CD14-positive monocyte (primary cell): ENCODE measurements around the gene POLR3A. TPM values are rescaled to one million over a fixed set of nuclear protein-coding genes. Genes with fewer than 3 reads are reported as not detected.

ENCODE experiments used
- DNase-seq, 3 donors: peaks; one replicate each; pipeline ENCODE4 v3.0.0-alpha.2; 2011 to 2022
- H2AFZ ChIP-seq: 2 replicates; pipeline ENCODE4 v1.6.0; 2012; ENCODE audit warnings: mild to moderate bottlenecking, low read depth, low read length, inconsistent platforms; ENCODE audit not compliant: insufficient read depth, poor library complexity, severe bottlenecking
- H3K27ac ChIP-seq, 2 donors: 1 replicate in 1 of 2; 2 replicates in 1 of 2; pipeline ENCODE4 v1.5.1; 2012 to 2013; ENCODE audit warnings: low read length in 2 of 2, control low read depth in 1 of 2, inconsistent platforms in 1 of 2, low read depth in 1 of 2, mild to moderate bottlenecking in 1 of 2
- H3K27me3 ChIP-seq, 2 donors: one replicate each; pipeline versions ENCODE4 v1.6.0 to v1.6.1; 2011 to 2013; ENCODE audit warnings: low read length in 2 of 2; ENCODE audit not compliant: control insufficient read depth in 2 of 2, insufficient read depth in 2 of 2
- H3K36me3 ChIP-seq, 2 donors: replicated peaks in 1 of 2; 1 replicate in 1 of 2; 2 replicates in 1 of 2; pipeline versions ENCODE4 v1.5.1 to v1.6.1; 2012 to 2013; ENCODE audit warnings: low read length in 2 of 2, control low read depth in 1 of 2, inconsistent platforms in 1 of 2, mild to moderate bottlenecking in 1 of 2; ENCODE audit not compliant: insufficient read depth in 2 of 2, control insufficient read depth in 1 of 2
- H3K4me1 ChIP-seq, 2 donors: 1 replicate in 1 of 2; 2 replicates in 1 of 2; pipeline versions ENCODE4 v1.5.1 to v1.6.1; 2012 to 2013; ENCODE audit warnings: low read length in 2 of 2, control low read depth in 1 of 2, inconsistent platforms in 1 of 2, mild to moderate bottlenecking in 1 of 2, moderate library complexity in 1 of 2; ENCODE audit not compliant: insufficient read depth in 2 of 2, control insufficient read depth in 1 of 2
- H3K4me2 ChIP-seq: replicated peaks from 2 replicates; pipeline ENCODE3; 2012; ENCODE audit warnings: low read length, moderate library complexity, mild to moderate bottlenecking; ENCODE audit not compliant: poor library complexity, severe bottlenecking; ENCODE audit errors: extremely low read depth
- H3K4me3 ChIP-seq, 3 experiments: fragments of 200-600 bp in 1 of 3; sonication (generic) in 1 of 3; replicated peaks in 1 of 3; 1 replicate in 2 of 3; 2 replicates in 1 of 3; pipeline ENCODE4 v1.5.1; 2011 to 2013; ENCODE audit warnings: low read length in 3 of 3, mild to moderate bottlenecking in 3 of 3, control low read depth in 2 of 3, low read depth in 2 of 3, inconsistent platforms in 1 of 3, moderate library complexity in 1 of 3
- H3K79me2 ChIP-seq: 2 replicates; pipeline ENCODE4 v1.6.0; 2012; ENCODE audit warnings: mild to moderate bottlenecking, control low read depth, inconsistent platforms, low read length, moderate library complexity; ENCODE audit not compliant: insufficient read depth
- H3K9ac ChIP-seq: 2 replicates; pipeline ENCODE4 v1.6.0; 2017; ENCODE audit warnings: low read length, mild to moderate bottlenecking; ENCODE audit not compliant: insufficient read depth, poor library complexity, severe bottlenecking
- H3K9me3 ChIP-seq, 2 donors: replicated peaks in 1 of 2; 1 replicate in 1 of 2; 2 replicates in 1 of 2; pipeline versions ENCODE4 v1.5.1 to v1.6.1; 2012 to 2013; ENCODE audit warnings: low read length in 2 of 2, control low read depth in 1 of 2; ENCODE audit not compliant: control insufficient read depth in 1 of 2, insufficient read depth in 1 of 2
- H4K20me1 ChIP-seq: 2 replicates; pipeline ENCODE4 v1.6.0; 2012; ENCODE audit warnings: mild to moderate bottlenecking, low read length, control low read depth, moderate library complexity; ENCODE audit not compliant: insufficient read depth
- H3K27ac Mint-ChIP-seq, 7 donors: one replicate each; pipeline ENCODE4 v1.8.0; 2020; ENCODE audit warnings: mild to moderate bottlenecking in 7 of 7, mixed read lengths in 7 of 7, moderate library complexity in 6 of 7, inconsistent platforms in 2 of 7
- H3K27me3 Mint-ChIP-seq, 3 donors: one replicate each; pipeline ENCODE4 v1.8.0; 2021 to 2022; ENCODE audit warnings: low read depth in 3 of 3, mild to moderate bottlenecking in 3 of 3, mixed read lengths in 3 of 3, moderate library complexity in 3 of 3, inconsistent platforms in 1 of 3
- H3K36me3 Mint-ChIP-seq, 2 donors: one replicate each; pipeline ENCODE4 v1.8.0; 2020; ENCODE audit warnings: mixed read lengths in 2 of 2, inconsistent platforms in 1 of 2, mild to moderate bottlenecking in 1 of 2
- H3K4me1 Mint-ChIP-seq: one replicate; pipeline ENCODE4 v1.8.0; 2020; ENCODE audit warnings: mild to moderate bottlenecking, mixed read lengths
- H3K4me3 Mint-ChIP-seq, 2 donors: one replicate each; pipeline ENCODE4 v1.8.0; 2020; ENCODE audit warnings: mild to moderate bottlenecking in 2 of 2, mixed read lengths in 2 of 2, moderate library complexity in 1 of 2
- H3K9me3 Mint-ChIP-seq, 7 donors: one replicate each; pipeline ENCODE4 v1.8.0; 2020 to 2022; ENCODE audit warnings: mixed read lengths in 7 of 7, mild to moderate bottlenecking in 6 of 7, moderate library complexity in 6 of 7, inconsistent platforms in 2 of 7
- CTCF ChIP-seq: fragments of 200-600 bp; IDR thresholded peaks from one replicate; pipeline ENCODE4 v1.8.0; 2022; ENCODE audit warnings: antibody characterized with exemption, mild to moderate bottlenecking
- WGBS: methylation state at CpG from one replicate; pipeline ENCODE4 v1.1.5; 2013; ENCODE audit warnings: missing lambda C conversion rate; ENCODE audit not compliant: insufficient coverage; 5-methylcytosine and 5-hydroxymethylcytosine counted together
- intact Hi-C, 2 donors: fragments of 100-400 bp; cut with micrococcal nuclease; formaldehyde crosslinking; loops; one replicate each; pipeline versions ENCODE4 v1.15.0 to v1.15.1; 2023
- polyA plus RNA-seq, 3 donors: library from polyadenylated mRNA; depleted of rRNA in 1 of 3; unstranded in 2 of 3; stranded (reverse) in 1 of 3; fragments of 300-500 nt in 2 of 3; fragments of >200 nt in 1 of 3; fragmentation: Illumina TruSeq in 2 of 3; gene quantifications; 1 replicate in 2 of 3; 2 replicates in 1 of 3; pipeline ENCODE4 v1.2.3, GENCODE V29; 2012 to 2021

The POLR3A gene
- polyA plus RNA-seq, 3 donors, result 2.7 to 5.2 (median 4.7) TPM

- 83% methylated on average over 2 of the region's 3 CpGs for WGBS
These were observed 89.7 kb downstream of the POLR3A start for GRCh38 chr10:77939561-77940001.

GRCh38 chr10:77936697-77937567 is 92.4 kb downstream of the POLR3A start:
- no peak for DNase-seq
- no peaks in the 10 kb centered on the region for H3K9me3 ChIP-seq
- Mint-ChIP-seq H3K27me3 (peaks cover 1 to 3% (median 2%) of the 10 kb centered on the region in 3 donors), H3K27ac (no peak overlapping the region), H3K36me3 (no peaks in the 10 kb centered on the region), H3K4me1 (no peaks in the 10 kb centered on the region), H3K9me3 (no peaks in the 10 kb centered on the region), H3K4me3 (no peak overlapping the region)
- no peaks in the 10 kb centered on the region for H3K27me3 ChIP-seq
- no peak for TF ChIP-seq CTCF
- no peak overlapping the region for H3K4me3 ChIP-seq
- no peaks in the 10 kb centered on the region for H3K4me1 ChIP-seq
- 79% methylated on average over 3 of the region's 3 CpGs for WGBS
- no peak overlapping the region for H3K9ac ChIP-seq
- no peak overlapping the region for H2AFZ ChIP-seq
- H3K4me2 ChIP-seq, result no peak overlapping the region
- H3K36me3 ChIP-seq, result no peaks in the 10 kb centered on the region
- no peaks in the 10 kb centered on the region for H4K20me1 ChIP-seq
- intact Hi-C loops, result no loop called here
- H3K27ac ChIP-seq, result no peak overlapping the region
- no peaks in the 10 kb centered on the region for H3K79me2 ChIP-seq

More at GRCh38 chr10:77939561-77940001, 89.7 kb downstream of the POLR3A start:
- H3K4me3 ChIP-seq, result no peak overlapping the region
- DNase-seq, result no peak
- H3K9me3 ChIP-seq, result no peaks in the 10 kb centered on the region
- H3K27me3 Mint-ChIP-seq, result peaks cover 0 to 3% (median 1%) of the 10 kb centered on the region in 3 donors
- H3K4me3 Mint-ChIP-seq, result no peak overlapping the region
- H4K20me1 ChIP-seq, result no peaks in the 10 kb centered on the region
- no peaks in the 10 kb centered on the region for H3K4me1 Mint-ChIP-seq
- no peak overlapping the region for H3K27ac ChIP-seq
- peaks cover 0 to 5% of the 10 kb centered on the region in 2 donors for H3K4me1 ChIP-seq
- H3K9me3 Mint-ChIP-seq, result no peaks in the 10 kb centered on the region
- H3K9ac ChIP-seq, result no peak overlapping the region
- no peak overlapping the region for H3K27ac Mint-ChIP-seq
- no peaks in the 10 kb centered on the region for H3K27me3 ChIP-seq
- no peak overlapping the region for H2AFZ ChIP-seq
- H3K36me3 Mint-ChIP-seq, result no peaks in the 10 kb centered on the region
- no peak for TF ChIP-seq CTCF
- intact Hi-C loops, result no loop called here
- H3K36me3 ChIP-seq, result no peaks in the 10 kb centered on the region
- no peaks in the 10 kb centered on the region for H3K79me2 ChIP-seq
- H3K4me2 ChIP-seq, result no peak overlapping the region
